ENCODE measurements around the gene LPCAT3. TPM values are rescaled to one million over a fixed set of nuclear protein-coding genes. Genes with fewer than 3 reads are reported as not detected.
A peak's percentile ranks its signal among the peaks of the same experiment; 100 is the strongest.

The LPCAT3 gene
- polyA plus RNA-seq, 2 of the 4 experiments (the other 2 are of a cell fraction), result 42.8 to 53.4 TPM

- TF ChIP-seq RAD21 (conservative IDR thresholded peaks at IDR 0.05 in 1 of 2, IDR thresholded peaks at IDR 0.05 in 1 of 2) (peak; percentile 98 to 99), HOXB13 (CRISPR knock-in tag; IDR thresholded peaks at IDR 0.05; ENCODE audit: low read depth) (no peak), FOSL2 (IDR thresholded peaks at IDR 0.05) (no peak), FOSL2 (CRISPR knock-in tag; IDR thresholded peaks at IDR 0.05) (peak; percentile 16; the same call in 1 of the 2 replicates), CEBPB (IDR thresholded peaks at IDR 0.05) (peak; percentile 81 to 92), ZFP36 (IDR thresholded peaks at IDR 0.05; ENCODE audit: borderline replicate concordance, partially characterized antibody) (no peak), MAZ (IDR thresholded peaks at IDR 0.05; ENCODE audit: borderline replicate concordance, low read depth, low read length) (no peak), TFCP2L1 (CRISPR knock-in tag; IDR thresholded peaks at IDR 0.05) (no peak), JUN (IDR thresholded peaks at IDR 0.05) (peak in 1 of 2 experiments; percentile 60; a peak in 2 of 5 replicates), CBX2 (IDR thresholded peaks at IDR 0.05; ENCODE audit: borderline replicate concordance, low read depth) (no peak), ZSCAN20 (CRISPR knock-in tag; IDR thresholded peaks at IDR 0.05) (no peak), CHD2 (IDR thresholded peaks at IDR 0.05; ENCODE audit: low read length, partially characterized antibody) (peak; percentile 56)
Observed at GRCh38 chr12:7060353-7060954, 42.2 kb upstream of the LPCAT3 start, which contains the start of gene C1S (continued).

GRCh38 chr12:7059780-7060179 lies 41.5 kb upstream of the LPCAT3 start:
- peak overlapping the region; percentile 68 for H3K4me2 ChIP-seq

More at GRCh38 chr12:7059780-7060179, 41.5 kb upstream of the LPCAT3 start:
- POLR2A ChIA-PET, result interaction anchor here (1.2 to 2.6 kb wide), 5 partner anchors 20 to 130 kb away, joined by 3 to 27 read pairs (median 5); partner anchors contain the start of genes C1R, C1RL and PEX5
- Histone ChIP-seq H3K27ac (peak overlapping the region; percentile 77 to 93), H3K9me3 (no peaks in the 10 kb centered on the region), H3K4me3 (no peak overlapping the region), H3K4me1 (peaks cover 22% of the 10 kb centered on the region)
- TF ChIP-seq, protein P1, sequence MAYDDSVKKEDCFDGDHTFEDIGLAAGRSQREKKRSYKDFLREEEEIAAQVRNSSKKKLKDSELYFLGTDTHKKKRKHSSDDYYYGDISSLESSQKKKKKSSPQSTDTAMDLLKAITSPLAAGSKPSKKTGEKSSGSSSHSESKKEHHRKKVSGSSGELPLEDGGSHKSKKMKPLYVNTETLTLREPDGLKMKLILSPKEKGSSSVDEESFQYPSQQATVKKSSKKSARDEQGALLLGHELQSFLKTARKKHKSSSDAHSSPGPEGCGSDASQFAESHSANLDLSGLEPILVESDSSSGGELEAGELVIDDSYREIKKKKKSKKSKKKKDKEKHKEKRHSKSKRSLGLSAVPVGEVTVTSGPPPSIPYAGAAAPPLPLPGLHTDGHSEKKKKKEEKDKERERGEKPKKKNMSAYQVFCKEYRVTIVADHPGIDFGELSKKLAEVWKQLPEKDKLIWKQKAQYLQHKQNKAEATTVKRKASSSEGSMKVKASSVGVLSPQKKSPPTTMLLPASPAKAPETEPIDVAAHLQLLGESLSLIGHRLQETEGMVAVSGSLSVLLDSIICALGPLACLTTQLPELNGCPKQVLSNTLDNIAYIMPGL (CRISPR knock-in tag; IDR thresholded peaks at IDR 0.05; ENCODE audit: borderline replicate concordance), result no peak
- TF ChIP-seq, protein P2, sequence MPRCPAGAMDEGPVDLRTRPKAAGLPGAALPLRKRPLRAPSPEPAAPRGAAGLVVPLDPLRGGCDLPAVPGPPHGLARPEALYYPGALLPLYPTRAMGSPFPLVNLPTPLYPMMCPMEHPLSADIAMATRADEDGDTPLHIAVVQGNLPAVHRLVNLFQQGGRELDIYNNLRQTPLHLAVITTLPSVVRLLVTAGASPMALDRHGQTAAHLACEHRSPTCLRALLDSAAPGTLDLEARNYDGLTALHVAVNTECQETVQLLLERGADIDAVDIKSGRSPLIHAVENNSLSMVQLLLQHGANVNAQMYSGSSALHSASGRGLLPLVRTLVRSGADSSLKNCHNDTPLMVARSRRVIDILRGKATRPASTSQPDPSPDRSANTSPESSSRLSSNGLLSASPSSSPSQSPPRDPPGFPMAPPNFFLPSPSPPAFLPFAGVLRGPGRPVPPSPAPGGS (IDR thresholded peaks at IDR 0.05), result no peak
- TF ChIP-seq HOXB13 (CRISPR knock-in tag; IDR thresholded peaks at IDR 0.05; ENCODE audit: low read depth), result no peak
- no peak for TF ChIP-seq CHD2 (IDR thresholded peaks at IDR 0.05; ENCODE audit: low read length, partially characterized antibody)
- no peak for TF ChIP-seq HOXB5 (CRISPR knock-in tag; IDR thresholded peaks at IDR 0.05)
- no peak for TF ChIP-seq ELK1 (IDR thresholded peaks at IDR 0.05; ENCODE audit: low read depth, low read length)
- no peak for TF ChIP-seq MAFK (IDR thresholded peaks at IDR 0.05; ENCODE audit: partially characterized antibody)
- TF ChIP-seq USF2 (IDR thresholded peaks at IDR 0.05), result no peak
- TF ChIP-seq FOXS1 (CRISPR knock-in tag; IDR thresholded peaks at IDR 0.05), result no peak
- no peak for TF ChIP-seq HDAC2 (IDR thresholded peaks at IDR 0.05)
- no peak for TF ChIP-seq MAZ (IDR thresholded peaks at IDR 0.05; ENCODE audit: borderline replicate concordance, low read depth, low read length)
- TF ChIP-seq JUN (IDR thresholded peaks at IDR 0.05), result no peak
- FAIRE-seq, result no peak
- 92% methylated on average over 4 of the region's 4 CpGs for whole genome bisulfite sequencing (ENCODE audit: missing lambda C conversion rate)
- DNase-seq (ENCODE audit: low read depth in 1 of 2, low spot score in 1 of 2), result no peak
- CTCF ChIA-PET, result interaction anchor here (1.0 to 16.5 kb wide), 25 partner anchors 8 to 400 kb away, joined by 3 to 309 read pairs (median 6); partner anchors contain the start of genes C1R and C1RL
- no peak for ATAC-seq
